Esophagus muscularis mucosa (tissue), 4 donors: ENCODE data around the gene RXRB. TPM values are rescaled to one million over a fixed set of nuclear protein-coding genes. Genes with fewer than 3 reads are reported as not detected.

Source experiments
- DNase-seq: peaks from one replicate; pipeline ENCODE4 v3.0.0-alpha.2; 2017; ENCODE audit errors: extremely low spot score
- H3K27ac ChIP-seq, 4 donors: fragments of 200-600 bp; sonication (generic); replicated peaks in 1 of 4; 1 replicate in 3 of 4; 2 replicates in 1 of 4; pipeline ENCODE4 v1.5.1; 2016 to 2019; ENCODE audit warnings: mild to moderate bottlenecking in 1 of 4
- H3K27me3 ChIP-seq, 4 donors: fragments of 200-600 bp; sonication (generic); one replicate each; pipeline versions ENCODE4 v1.5.1 to v1.6.0; 2016 to 2019
- H3K36me3 ChIP-seq, 4 donors: fragments of 200-600 bp; sonication (generic); one replicate each; pipeline ENCODE4 v1.5.1; 2016 to 2019
- H3K4me1 ChIP-seq, 4 donors: fragments of 200-600 bp; sonication (generic); one replicate each; pipeline ENCODE4 v1.5.1; 2016 to 2019
- H3K4me3 ChIP-seq, 4 donors: fragments of 200-600 bp; sonication (generic); 1 replicate in 2 of 4; 2 replicates in 2 of 4; pipeline ENCODE4 v1.5.1; 2016 to 2019; ENCODE audit warnings: mild to moderate bottlenecking in 4 of 4, moderate library complexity in 1 of 4
- H3K9me3 ChIP-seq, 4 donors: fragments of 200-600 bp; sonication (generic); 1 replicate in 3 of 4; 2 replicates in 1 of 4; pipeline ENCODE4 v1.5.1; 2016 to 2019
- CTCF ChIP-seq, 3 experiments: fragments of 200-600 bp in 2 of 3; fragments of 450-650 bp in 1 of 3; sonication (generic) in 2 of 3; IDR thresholded peaks; one replicate each; pipeline ENCODE4 v1.5.1; 2017 to 2019; ENCODE audit warnings: antibody characterized with exemption in 3 of 3, mild to moderate bottlenecking in 2 of 3, moderate library complexity in 1 of 3
- EP300 ChIP-seq: sonication (generic); formaldehyde crosslinking; IDR thresholded peaks from one replicate; pipeline ENCODE4 v1.6.1; 2017; ENCODE audit warnings: antibody characterized with exemption
- POLR2A ChIP-seq: fragments of 450-650 bp; IDR thresholded peaks from one replicate; pipeline ENCODE4 v1.6.1; 2017; ENCODE audit warnings: antibody characterized with exemption, moderate library complexity, mild to moderate bottlenecking, low read depth
- POLR2AphosphoS5 ChIP-seq, 2 donors: sonication (generic); formaldehyde crosslinking; IDR thresholded peaks; one replicate each; pipeline ENCODE4 v1.6.1; 2017; ENCODE audit warnings: antibody characterized with exemption in 2 of 2
- WGBS: methylation state at CpG from one replicate; pipeline ENCODE4 v1.1.5; 2018; 5-methylcytosine and 5-hydroxymethylcytosine counted together
- intact Hi-C: fragments of 100-400 bp; cut with DNase I; formaldehyde crosslinking; loops from one replicate; pipeline ENCODE4 v1.15.1; 2023
- total RNA-seq, 4 donors: library from RNA; depleted of rRNA; stranded (reverse); fragments of >200 nt; gene quantifications; one replicate each; pipeline versions ENCODE4 v1.1.0 to v1.2.1, GENCODE V29; 2016

RXRB gene
- total RNA-seq, 4 donors from 2014 or later = 21.5 to 34.1 (median 32.2) TPM

GRCh38 chr6:33181141-33181540 lies 19.3 kb downstream of the RXRB start:
- Histone ChIP-seq H3K9me3 (no peaks in the 10 kb centered on the region), H3K4me3 (no peak overlapping the region), H3K36me3 (no peaks in the 10 kb centered on the region), H3K4me1 (no peaks in the 10 kb centered on the region), H3K27ac (no peak overlapping the region), H3K27me3 (peaks cover 0 to 16% (median 0%) of the 10 kb centered on the region in 4 donors)
- 84% methylated on average over 7 of the region's 7 CpGs for WGBS
- intact Hi-C loops = no loop called here
- DNase-seq = no peak
- no peak for TF ChIP-seq EP300
- TF ChIP-seq CTCF (IDR thresholded peaks at IDR 0.05) = no peak
- TF ChIP-seq POLR2AphosphoS5 (IDR thresholded peaks at IDR 0.05) = no peak
- TF ChIP-seq POLR2A = no peak

- H3K27me3 ChIP-seq = no peaks in the 10 kb centered on the region
- H3K4me1 ChIP-seq = no peaks in the 10 kb centered on the region
- 84% methylated on average over 7 of the region's 10 CpGs for WGBS
- no peak overlapping the region for H3K4me3 ChIP-seq
- intact Hi-C loops = no loop called here
- no peak for DNase-seq
- H3K36me3 ChIP-seq = no peaks in the 10 kb centered on the region
- no peak overlapping the region for H3K27ac ChIP-seq
- no peak for TF ChIP-seq CTCF (IDR thresholded peaks at IDR 0.05)
- no peak for TF ChIP-seq POLR2AphosphoS5 (IDR thresholded peaks at IDR 0.05)
- no peak for TF ChIP-seq EP300
- no peak for TF ChIP-seq POLR2A
- no peaks in the 10 kb centered on the region for H3K9me3 ChIP-seq
Observed at GRCh38 chr6:33178755-33179475, 21.6 kb downstream of the RXRB start.

- no peak for DNase-seq
- H3K9me3 ChIP-seq = no peaks in the 10 kb centered on the region
- no peak overlapping the region for H3K4me3 ChIP-seq
- intact Hi-C loops = no loop called here
- no peaks in the 10 kb centered on the region for H3K4me1 ChIP-seq
- TF ChIP-seq POLR2AphosphoS5 (IDR thresholded peaks at IDR 0.05) (no peak), POLR2A (no peak), CTCF (IDR thresholded peaks at IDR 0.05) (no peak), EP300 (no peak)
- H3K27ac ChIP-seq = no peak overlapping the region
- 79% methylated on average over 19 of the region's 19 CpGs for WGBS
- no peaks in the 10 kb centered on the region for H3K36me3 ChIP-seq
- no peaks in the 10 kb centered on the region for H3K27me3 ChIP-seq
Observed at GRCh38 chr6:33177552-33178446, 22.7 kb downstream of the RXRB start.

GRCh38 chr6:33176906-33177305 lies 23.6 kb downstream of the RXRB start:
- intact Hi-C loops = no loop called here
- no peak overlapping the region for H3K4me3 ChIP-seq
- no peaks in the 10 kb centered on the region for H3K4me1 ChIP-seq
- no peak for TF ChIP-seq CTCF (IDR thresholded peaks at IDR 0.05)
- no peak for TF ChIP-seq EP300
- TF ChIP-seq POLR2AphosphoS5 (IDR thresholded peaks at IDR 0.05) = no peak
- no peak for TF ChIP-seq POLR2A
- 90% methylated on average over 7 of the region's 7 CpGs for WGBS
- H3K9me3 ChIP-seq = no peaks in the 10 kb centered on the region
- no peaks in the 10 kb centered on the region for H3K27me3 ChIP-seq
- H3K27ac ChIP-seq = no peak overlapping the region
- H3K36me3 ChIP-seq = no peaks in the 10 kb centered on the region
- no peak for DNase-seq
